ENCODE measurements around the gene TMC3. TPM values are rescaled to one million over a fixed set of nuclear protein-coding genes. Genes with fewer than 3 reads are reported as not detected.

The TMC3 gene
- total and polyA plus RNA-seq, 9 of the 15 experiments (the other 6 are each of a cell fraction or from before 2014, with no cell fraction given), result 0.01 to 0.14 TPM; not detected in 7

DNA sequence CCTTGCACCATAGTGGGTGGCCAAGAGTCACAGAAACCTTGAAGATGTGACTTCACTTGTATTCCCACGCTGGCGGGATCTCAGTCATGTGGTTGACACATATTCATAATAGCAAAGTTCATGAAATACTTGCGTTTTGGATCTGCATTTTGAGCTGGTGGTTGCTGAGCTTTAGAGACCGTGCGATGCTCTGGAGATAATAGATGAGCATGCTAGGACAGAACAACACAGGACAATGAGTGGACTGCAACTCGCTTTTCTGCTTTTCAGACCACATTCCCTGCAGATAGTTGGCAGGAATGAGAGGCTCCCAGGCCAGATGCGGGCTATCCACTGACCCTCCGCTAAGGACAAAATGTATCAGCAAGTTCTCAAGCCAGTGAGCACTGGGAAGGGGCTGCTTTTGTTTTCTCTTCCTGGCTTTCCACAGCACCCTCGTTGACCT lies 36.3 kb downstream of the TMC3 start:
- WGBS (ENCODE audit: insufficient coverage, low coverage, missing lambda C conversion rate), result 20% methylated on average over 9 of the region's 9 CpGs
- H3K79me2 ChIP-seq (ENCODE audit: control insufficient read depth, insufficient read depth, low read length), result no peaks in the 10 kb centered on the region
- no peak overlapping the region for H3K9ac ChIP-seq (ENCODE audit: insufficient read depth in 1 of 2, low read depth in 2 of 2, low read length in 2 of 2)
- DNase-seq (ENCODE audit: extremely low read depth in 1 of 4, low spot score in 3 of 4), result no peak
- no peaks in the 10 kb centered on the region for H3K36me3 ChIP-seq (ENCODE audit: control insufficient read depth, insufficient read depth, low read length)
- intact Hi-C loops (cut with micrococcal nuclease), result no loop called here
- H3K9me3 ChIP-seq (replicated peaks; ENCODE audit: control insufficient read depth, insufficient read depth, low read depth, low read length), result no peaks in the 10 kb centered on the region
- no peaks in the 10 kb centered on the region for H4K20me1 ChIP-seq (replicated peaks; ENCODE audit: control insufficient read depth, insufficient read depth, low read length)
- in situ Hi-C loops (cut with MboI), result no loop called here
- ChIA-PET CTCF (ENCODE audit: low intra/inter-chr PET ratio) (no interaction called here), POLR2A (interaction anchor here (1.0 kb wide), 1 partner anchor 13 kb away, joined by 3 read pairs; no protein-coding TSS in a partner anchor)
- H2AFZ ChIP-seq (ENCODE audit: low read depth, low read length), result no peak overlapping the region
- no peaks in the 10 kb centered on the region for H3K9me1 ChIP-seq (ENCODE audit: control insufficient read depth, insufficient read depth, low read length)
- no peak overlapping the region for H3K4me3 ChIP-seq
- no TSS peak for BruUV-seq (replicated peaks)
- no peak for ATAC-seq
- H3K27ac ChIP-seq (ENCODE audit: extremely low read depth, low read depth, low read length), result no peak overlapping the region
- peaks cover 0 to 21% of the 10 kb centered on the region in 2 experiments; a peak in 3 of 5 replicates for H3K27me3 ChIP-seq (ENCODE audit: control insufficient read depth in 2 of 2, insufficient read depth in 2 of 2, low read length in 2 of 2)
- FAIRE-seq, result no peak
- no peaks in the 10 kb centered on the region for H3K4me1 ChIP-seq (replicated peaks in 1 of 2; ENCODE audit: control insufficient read depth in 2 of 2, insufficient read depth in 2 of 2, low read length in 2 of 2)
- no peak overlapping the region for H3K4me2 ChIP-seq (ENCODE audit: insufficient read depth, low read length)
- no peak for TF ChIP-seq PHTF2 (CRISPR knock-in tag; IDR thresholded peaks at IDR 0.05)
- TF ChIP-seq ATF2 (CRISPR knock-in tag; IDR thresholded peaks at IDR 0.05), result no peak
- TF ChIP-seq THRAP3 (IDR thresholded peaks at IDR 0.05; ENCODE audit: borderline replicate concordance), result no peak
- TF ChIP-seq, protein P1, sequence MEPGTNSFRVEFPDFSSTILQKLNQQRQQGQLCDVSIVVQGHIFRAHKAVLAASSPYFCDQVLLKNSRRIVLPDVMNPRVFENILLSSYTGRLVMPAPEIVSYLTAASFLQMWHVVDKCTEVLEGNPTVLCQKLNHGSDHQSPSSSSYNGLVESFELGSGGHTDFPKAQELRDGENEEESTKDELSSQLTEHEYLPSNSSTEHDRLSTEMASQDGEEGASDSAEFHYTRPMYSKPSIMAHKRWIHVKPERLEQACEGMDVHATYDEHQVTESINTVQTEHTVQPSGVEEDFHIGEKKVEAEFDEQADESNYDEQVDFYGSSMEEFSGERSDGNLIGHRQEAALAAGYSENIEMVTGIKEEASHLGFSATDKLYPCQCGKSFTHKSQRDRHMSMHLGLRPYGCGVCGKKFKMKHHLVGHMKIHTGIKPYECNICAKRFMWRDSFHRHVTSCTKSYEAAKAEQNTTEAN (CRISPR knock-in tag; IDR thresholded peaks at IDR 0.05), result no peak
- no peak for TF ChIP-seq EP400 (IDR thresholded peaks at IDR 0.05)
- no peak for TF ChIP-seq GATAD2B (IDR thresholded peaks at IDR 0.05; ENCODE audit: borderline replicate concordance)
- TF ChIP-seq, protein P2, sequence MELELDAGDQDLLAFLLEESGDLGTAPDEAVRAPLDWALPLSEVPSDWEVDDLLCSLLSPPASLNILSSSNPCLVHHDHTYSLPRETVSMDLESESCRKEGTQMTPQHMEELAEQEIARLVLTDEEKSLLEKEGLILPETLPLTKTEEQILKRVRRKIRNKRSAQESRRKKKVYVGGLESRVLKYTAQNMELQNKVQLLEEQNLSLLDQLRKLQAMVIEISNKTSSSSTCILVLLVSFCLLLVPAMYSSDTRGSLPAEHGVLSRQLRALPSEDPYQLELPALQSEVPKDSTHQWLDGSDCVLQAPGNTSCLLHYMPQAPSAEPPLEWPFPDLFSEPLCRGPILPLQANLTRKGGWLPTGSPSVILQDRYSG (tag; conservative IDR thresholded peaks at IDR 0.05; ENCODE audit: low read depth), result no peak
- TF ChIP-seq, protein P3, sequence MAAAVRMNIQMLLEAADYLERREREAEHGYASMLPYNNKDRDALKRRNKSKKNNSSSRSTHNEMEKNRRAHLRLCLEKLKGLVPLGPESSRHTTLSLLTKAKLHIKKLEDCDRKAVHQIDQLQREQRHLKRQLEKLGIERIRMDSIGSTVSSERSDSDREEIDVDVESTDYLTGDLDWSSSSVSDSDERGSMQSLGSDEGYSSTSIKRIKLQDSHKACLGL (CRISPR knock-in tag; IDR thresholded peaks at IDR 0.05; ENCODE audit: borderline replicate concordance, poor library complexity, severe bottlenecking), result no peak
- no peak for TF ChIP-seq L3MBTL2 (IDR thresholded peaks at IDR 0.05)
- no peak for TF ChIP-seq RFX1 (IDR thresholded peaks at IDR 0.05)
- no peak for TF ChIP-seq HSF4 (CRISPR knock-in tag; IDR thresholded peaks at IDR 0.05; ENCODE audit: borderline replicate concordance)
- TF ChIP-seq NR4A1 (CRISPR knock-in tag; IDR thresholded peaks at IDR 0.05), result no peak
- TF ChIP-seq NR4A1 (tag; IDR thresholded peaks at IDR 0.05), result no peak
- TF ChIP-seq ZNF696 (CRISPR knock-in tag; conservative IDR thresholded peaks at IDR 0.05), result no peak
- no peak for TF ChIP-seq HES1 (IDR thresholded peaks at IDR 0.05; ENCODE audit: low read depth)
- no peak for TF ChIP-seq CHD4 (IDR thresholded peaks at IDR 0.05; ENCODE audit: insufficient read depth, insufficient replicate concordance, low read depth, low read length, poor library complexity, severe bottlenecking)
- TF ChIP-seq ZKSCAN8 (CRISPR knock-in tag; IDR thresholded peaks at IDR 0.05), result no peak
- no peak for TF ChIP-seq ZFP36 (IDR thresholded peaks at IDR 0.05; ENCODE audit: low read depth, low read length, partially characterized antibody)
- TF ChIP-seq RBM34 (IDR thresholded peaks at IDR 0.05; ENCODE audit: borderline replicate concordance, insufficient read depth, low read length), result no peak
